ENCODE data around the gene SALL4.

- TF ChIP-seq CTCF (conservative IDR thresholded peaks at IDR 0.05 in 1 of 2, IDR thresholded peaks at IDR 0.05 in 1 of 2; ENCODE audit: low read depth in 1 of 2, low read length in 2 of 2), result no peak
- TF ChIP-seq EZH2 (IDR thresholded peaks at IDR 0.05; ENCODE audit: low read length, missing control alignments), result no peak
These were observed 9.4 kb downstream of the SALL4 start for GRCh38 chr20:51792960-51793359.
